Measurements from ENCODE around the gene SLC12A3. TPM values are rescaled to one million over a fixed set of nuclear protein-coding genes. Genes with fewer than 3 reads are reported as not detected.
"Not testable (repeated sequence)": the region's sequence is repeated elsewhere in the genome, so short reads cannot be mapped to it uniquely, and the experiment has no call there.

Gene SLC12A3
- total RNA-seq, 1 experiment from 2014 or later, result not detected

DNA sequence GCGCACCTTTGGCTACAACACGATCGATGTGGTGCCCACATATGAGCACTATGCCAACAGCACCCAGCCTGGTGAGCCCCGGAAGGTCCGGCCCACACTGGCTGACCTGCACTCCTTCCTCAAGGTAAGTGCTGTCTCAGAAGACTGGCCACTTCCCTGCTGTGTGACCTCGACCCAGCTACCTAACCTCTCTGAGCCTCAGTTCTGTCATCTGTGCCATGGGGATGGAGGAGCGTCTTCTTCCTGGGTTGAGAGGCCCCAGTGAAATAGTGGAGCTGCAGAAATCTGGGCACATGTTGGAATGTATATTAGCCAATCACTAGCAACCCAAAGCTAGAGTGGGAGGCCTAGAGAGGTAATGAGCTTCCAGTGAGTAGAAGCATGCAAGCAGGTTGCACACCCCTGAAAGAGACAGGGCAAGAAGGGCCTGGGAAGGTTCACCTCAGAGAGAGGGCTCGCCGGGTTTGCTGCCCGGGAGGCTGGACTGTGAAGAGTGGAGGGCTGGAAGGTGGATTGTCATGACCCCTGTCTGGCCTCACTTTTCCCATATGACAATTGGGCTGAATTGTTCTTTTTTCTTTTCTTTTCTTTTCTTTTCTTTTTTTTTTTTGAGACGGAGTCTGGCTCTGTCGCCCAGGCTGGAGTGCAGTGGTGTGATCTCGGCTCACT lies 521 bp downstream of the SLC12A3 start:
- H3K27ac Mint-ChIP-seq, result no peak overlapping the region
- CTCF ChIA-PET, result interaction anchor here (1.4 kb wide), 1 partner anchor 98 kb away, joined by 5 read pairs; no protein-coding TSS in a partner anchor

DNA sequence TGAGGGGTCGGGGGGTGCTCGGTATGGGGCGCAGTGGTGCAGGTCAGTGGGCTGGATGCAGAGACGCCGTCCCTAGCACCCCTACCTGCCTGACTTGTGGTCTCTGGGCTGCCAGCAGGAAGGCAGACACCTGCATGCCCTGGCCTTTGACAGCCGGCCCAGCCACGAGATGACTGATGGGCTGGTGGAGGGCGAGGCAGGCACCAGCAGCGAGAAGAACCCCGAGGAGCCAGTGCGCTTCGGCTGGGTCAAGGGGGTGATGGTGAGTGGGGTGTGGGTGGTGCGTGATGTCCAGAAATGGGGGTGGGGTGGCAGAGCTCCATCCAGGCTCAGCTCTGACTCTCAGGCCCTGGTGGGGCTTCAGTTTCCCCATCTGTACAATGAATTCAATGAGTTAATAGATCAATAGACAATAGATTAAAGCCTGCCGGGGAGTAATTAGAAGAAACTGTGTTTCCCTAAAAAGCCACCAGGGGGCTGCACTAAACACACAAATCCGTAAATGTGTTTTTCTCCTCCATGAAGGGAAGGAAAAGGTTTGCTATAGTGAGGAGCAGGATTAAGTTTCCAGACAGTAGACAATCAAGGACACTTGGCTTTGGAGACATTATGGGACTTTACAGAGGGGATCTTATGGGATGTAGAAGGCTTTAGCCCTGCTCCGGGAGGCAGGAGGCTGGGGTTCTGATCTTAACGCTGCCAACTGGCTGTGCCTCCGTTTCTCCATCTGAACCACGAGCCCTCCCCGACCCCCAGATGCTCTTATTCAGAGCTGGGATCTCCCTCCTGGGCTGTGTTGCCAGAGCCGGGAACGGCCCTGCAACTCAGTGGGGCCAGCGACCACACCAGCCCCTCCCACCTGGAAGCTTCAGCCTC lies 2.2 kb downstream of the SLC12A3 start:
- POLR2A ChIA-PET, result no interaction called here
- TF ChIP-seq, protein P1, sequence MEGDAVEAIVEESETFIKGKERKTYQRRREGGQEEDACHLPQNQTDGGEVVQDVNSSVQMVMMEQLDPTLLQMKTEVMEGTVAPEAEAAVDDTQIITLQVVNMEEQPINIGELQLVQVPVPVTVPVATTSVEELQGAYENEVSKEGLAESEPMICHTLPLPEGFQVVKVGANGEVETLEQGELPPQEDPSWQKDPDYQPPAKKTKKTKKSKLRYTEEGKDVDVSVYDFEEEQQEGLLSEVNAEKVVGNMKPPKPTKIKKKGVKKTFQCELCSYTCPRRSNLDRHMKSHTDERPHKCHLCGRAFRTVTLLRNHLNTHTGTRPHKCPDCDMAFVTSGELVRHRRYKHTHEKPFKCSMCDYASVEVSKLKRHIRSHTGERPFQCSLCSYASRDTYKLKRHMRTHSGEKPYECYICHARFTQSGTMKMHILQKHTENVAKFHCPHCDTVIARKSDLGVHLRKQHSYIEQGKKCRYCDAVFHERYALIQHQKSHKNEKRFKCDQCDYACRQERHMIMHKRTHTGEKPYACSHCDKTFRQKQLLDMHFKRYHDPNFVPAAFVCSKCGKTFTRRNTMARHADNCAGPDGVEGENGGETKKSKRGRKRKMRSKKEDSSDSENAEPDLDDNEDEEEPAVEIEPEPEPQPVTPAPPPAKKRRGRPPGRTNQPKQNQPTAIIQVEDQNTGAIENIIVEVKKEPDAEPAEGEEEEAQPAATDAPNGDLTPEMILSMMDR (IDR thresholded peaks at IDR 0.05), result peak; percentile 79
- TF ChIP-seq ZNF219 (CRISPR knock-in tag; IDR thresholded peaks at IDR 0.05; ENCODE audit: borderline replicate concordance), result no peak
- TF ChIP-seq, protein P2, sequence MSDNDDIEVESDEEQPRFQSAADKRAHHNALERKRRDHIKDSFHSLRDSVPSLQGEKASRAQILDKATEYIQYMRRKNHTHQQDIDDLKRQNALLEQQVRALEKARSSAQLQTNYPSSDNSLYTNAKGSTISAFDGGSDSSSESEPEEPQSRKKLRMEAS (CRISPR knock-in tag; IDR thresholded peaks at IDR 0.05), result no peak
- TF ChIP-seq, protein P3, sequence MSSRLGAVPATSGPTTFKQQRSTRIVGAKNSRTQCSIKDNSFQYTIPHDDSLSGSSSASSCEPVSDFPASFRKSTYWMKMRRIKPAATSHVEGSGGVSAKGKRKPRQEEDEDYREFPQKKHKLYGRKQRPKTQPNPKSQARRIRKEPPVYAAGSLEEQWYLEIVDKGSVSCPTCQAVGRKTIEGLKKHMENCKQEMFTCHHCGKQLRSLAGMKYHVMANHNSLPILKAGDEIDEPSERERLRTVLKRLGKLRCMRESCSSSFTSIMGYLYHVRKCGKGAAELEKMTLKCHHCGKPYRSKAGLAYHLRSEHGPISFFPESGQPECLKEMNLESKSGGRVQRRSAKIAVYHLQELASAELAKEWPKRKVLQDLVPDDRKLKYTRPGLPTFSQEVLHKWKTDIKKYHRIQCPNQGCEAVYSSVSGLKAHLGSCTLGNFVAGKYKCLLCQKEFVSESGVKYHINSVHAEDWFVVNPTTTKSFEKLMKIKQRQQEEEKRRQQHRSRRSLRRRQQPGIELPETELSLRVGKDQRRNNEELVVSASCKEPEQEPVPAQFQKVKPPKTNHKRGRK (CRISPR knock-in tag; IDR thresholded peaks at IDR 0.05; ENCODE audit: borderline replicate concordance), result no peak
- no peak for TF ChIP-seq NFYB (CRISPR knock-in tag; conservative IDR thresholded peaks at IDR 0.05; ENCODE audit: low read depth)
- TF ChIP-seq CREB1 (CRISPR knock-in tag; IDR thresholded peaks at IDR 0.05), result no peak
- Mint-ChIP-seq H3K27ac (no peak overlapping the region), H3K27me3 (ENCODE audit: low read depth) (no peaks in the 10 kb centered on the region), H3K4me3 (no peak overlapping the region), H3K9me3 (no peaks in the 10 kb centered on the region), H3K4me1 (no peaks in the 10 kb centered on the region), H3K36me3 (no peaks in the 10 kb centered on the region)
- CTCF ChIA-PET, result interaction anchor here (0.7 to 1.6 kb wide), 11 partner anchors 9 to 320 kb away, joined by 3 to 7 read pairs (median 4); no protein-coding TSS in a partner anchor
- no peak for DNase-seq (ENCODE audit: low spot score)
- ATAC-seq, result peak; percentile 17; the same call in 1 of the 2 replicates

More for the DNA sequence above, 521 bp downstream of the SLC12A3 start:
- Mint-ChIP-seq H3K9me3 (no peaks in the 10 kb centered on the region), H3K36me3 (no peaks in the 10 kb centered on the region), H3K4me3 (no peak overlapping the region), H3K27me3 (ENCODE audit: low read depth) (no peaks in the 10 kb centered on the region), H3K4me1 (peaks cover 6% of the 10 kb centered on the region)
- POLR2A ChIA-PET, result no interaction called here
- ATAC-seq (no peak), DNase-seq (ENCODE audit: low spot score) (no peak)
- TF ChIP-seq RORB (CRISPR knock-in tag; IDR thresholded peaks at IDR 0.05), result no peak
- 0 out of 2 replicates have a peak, but pooled peaks have one; percentile 31 for TF ChIP-seq GTF2I (CRISPR knock-in tag; conservative IDR thresholded peaks at IDR 0.05)

DNA sequence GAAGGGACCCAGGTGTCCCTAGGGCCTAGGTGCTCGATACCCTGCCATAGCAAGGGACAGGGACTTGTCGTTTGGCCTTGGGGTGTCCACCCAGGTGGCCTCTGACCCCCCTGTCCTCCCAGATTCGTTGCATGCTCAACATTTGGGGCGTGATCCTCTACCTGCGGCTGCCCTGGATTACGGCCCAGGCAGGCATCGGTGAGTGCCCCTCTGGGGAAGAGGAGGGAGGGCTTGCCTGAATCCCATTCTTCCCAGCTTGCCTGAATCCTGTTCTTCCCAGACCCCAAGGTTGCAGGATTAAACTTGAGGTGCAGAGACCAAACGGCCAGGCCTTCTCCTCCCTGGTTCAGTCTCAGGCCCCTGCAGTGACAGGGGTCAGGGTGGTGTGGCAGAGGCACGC lies 3.2 kb downstream of the SLC12A3 start:
- ChIA-PET CTCF (interaction anchor here (0.7 to 1.6 kb wide), 10 partner anchors 10 to 178 kb away, joined by 3 to 7 read pairs (median 4); no protein-coding TSS in a partner anchor), POLR2A (no interaction called here)
- H3K4me3 Mint-ChIP-seq, result no peak overlapping the region
- H3K4me1 Mint-ChIP-seq, result no peaks in the 10 kb centered on the region
- no peak overlapping the region for H3K27ac Mint-ChIP-seq
- no peaks in the 10 kb centered on the region for H3K27me3 Mint-ChIP-seq (ENCODE audit: low read depth)
- ATAC-seq (no peak), DNase-seq (ENCODE audit: low spot score) (no peak)
- no peaks in the 10 kb centered on the region for H3K9me3 Mint-ChIP-seq
- TF ChIP-seq, protein P4, sequence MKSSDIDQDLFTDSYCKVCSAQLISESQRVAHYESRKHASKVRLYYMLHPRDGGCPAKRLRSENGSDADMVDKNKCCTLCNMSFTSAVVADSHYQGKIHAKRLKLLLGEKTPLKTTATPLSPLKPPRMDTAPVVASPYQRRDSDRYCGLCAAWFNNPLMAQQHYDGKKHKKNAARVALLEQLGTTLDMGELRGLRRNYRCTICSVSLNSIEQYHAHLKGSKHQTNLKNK (CRISPR knock-in tag; IDR thresholded peaks at IDR 0.05), result no peak
- TF ChIP-seq, protein P5, sequence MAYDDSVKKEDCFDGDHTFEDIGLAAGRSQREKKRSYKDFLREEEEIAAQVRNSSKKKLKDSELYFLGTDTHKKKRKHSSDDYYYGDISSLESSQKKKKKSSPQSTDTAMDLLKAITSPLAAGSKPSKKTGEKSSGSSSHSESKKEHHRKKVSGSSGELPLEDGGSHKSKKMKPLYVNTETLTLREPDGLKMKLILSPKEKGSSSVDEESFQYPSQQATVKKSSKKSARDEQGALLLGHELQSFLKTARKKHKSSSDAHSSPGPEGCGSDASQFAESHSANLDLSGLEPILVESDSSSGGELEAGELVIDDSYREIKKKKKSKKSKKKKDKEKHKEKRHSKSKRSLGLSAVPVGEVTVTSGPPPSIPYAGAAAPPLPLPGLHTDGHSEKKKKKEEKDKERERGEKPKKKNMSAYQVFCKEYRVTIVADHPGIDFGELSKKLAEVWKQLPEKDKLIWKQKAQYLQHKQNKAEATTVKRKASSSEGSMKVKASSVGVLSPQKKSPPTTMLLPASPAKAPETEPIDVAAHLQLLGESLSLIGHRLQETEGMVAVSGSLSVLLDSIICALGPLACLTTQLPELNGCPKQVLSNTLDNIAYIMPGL (CRISPR knock-in tag; IDR thresholded peaks at IDR 0.05), result no peak
- TF ChIP-seq TEAD4 (CRISPR knock-in tag; IDR thresholded peaks at IDR 0.05) (no peak), ZNF219 (CRISPR knock-in tag; IDR thresholded peaks at IDR 0.05; ENCODE audit: borderline replicate concordance) (no peak), RELA (CRISPR knock-in tag; IDR thresholded peaks at IDR 0.05; ENCODE audit: borderline replicate concordance) (no peak), NR3C1 (CRISPR knock-in tag; conservative IDR thresholded peaks at IDR 0.05; ENCODE audit: low read depth) (no peak), NFYB (CRISPR knock-in tag; conservative IDR thresholded peaks at IDR 0.05; ENCODE audit: low read depth) (no peak), TEAD1 (CRISPR knock-in tag; IDR thresholded peaks at IDR 0.05) (no peak), ZNF396 (CRISPR knock-in tag; IDR thresholded peaks at IDR 0.05; ENCODE audit: borderline replicate concordance) (no peak)
- no peaks in the 10 kb centered on the region for H3K36me3 Mint-ChIP-seq

DNA sequence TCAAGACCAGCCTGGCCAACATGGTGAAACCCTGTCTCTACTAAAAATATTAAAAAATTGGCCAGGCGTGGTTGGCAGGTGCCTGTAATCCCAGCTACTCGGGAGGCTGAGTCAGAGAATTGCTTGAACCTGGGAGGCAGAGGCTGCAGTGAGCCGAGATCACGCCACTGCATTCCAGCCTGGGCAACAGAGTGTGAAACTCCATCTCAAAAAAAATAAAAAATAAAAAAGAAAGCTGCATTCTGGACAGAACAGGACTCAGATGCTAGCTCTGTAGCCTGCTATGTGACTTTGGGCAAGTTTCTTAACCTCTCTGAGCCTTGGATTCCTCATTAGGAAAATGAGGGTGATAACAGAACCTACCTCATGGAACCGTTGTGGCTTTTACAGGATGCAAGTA lies 3.8 kb downstream of the SLC12A3 start:
- H3K27me3 Mint-ChIP-seq (ENCODE audit: low read depth); H3K27ac Mint-ChIP-seq; H3K4me1 Mint-ChIP-seq; H3K36me3 Mint-ChIP-seq; DNase-seq (ENCODE audit: low spot score); H3K4me3 Mint-ChIP-seq; ATAC-seq; H3K9me3 Mint-ChIP-seq; POLR2A ChIA-PET: not testable (repeated sequence)
- CTCF ChIA-PET, result interaction anchor here (1.0 to 1.5 kb wide), 8 partner anchors 10 to 82 kb away, joined by 3 to 10 read pairs (median 5); no protein-coding TSS in a partner anchor

All from WTC11 (cell line).